Measurements from ENCODE around the gene GPRIN3.

GPRIN3 gene

GRCh38 chr4:89307446-89308160 lies at the start of gene GPRIN3:
TSS of gene GPRIN3 (minus strand) at chr4:89307800. CDS start at chr4:89250110, 57,690 bp downstream.
- DNase-seq, result peak; percentile 66 to 70

- no peak for DNase-seq
Measured at GRCh38 chr4:89357340-89357739, 49.7 kb upstream of the GPRIN3 start.

DNA sequence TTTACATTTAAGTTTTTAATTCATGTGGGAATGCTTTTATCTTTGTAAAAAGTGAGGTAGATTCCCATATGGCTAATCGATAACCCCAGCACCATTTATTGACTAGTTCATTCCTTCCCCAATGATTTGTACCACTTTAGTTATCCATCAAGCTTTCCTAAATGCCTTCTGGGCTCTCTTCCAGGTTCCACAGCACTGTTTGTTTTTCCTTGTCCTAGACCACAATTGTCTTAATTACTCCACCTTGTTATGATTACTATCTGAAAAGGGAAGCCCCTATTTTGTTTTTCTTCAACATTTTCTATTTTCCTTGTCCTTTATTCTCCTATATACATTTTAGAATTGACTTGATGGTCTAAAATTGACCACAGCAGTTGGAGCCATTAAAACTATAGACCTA lies 48.5 kb upstream of the GPRIN3 start:
- no peak for DNase-seq

GRCh38 chr4:89353514-89353913 lies 45.9 kb upstream of the GPRIN3 start:
- DNase-seq, result peak in 1 of 2 donors; percentile 17

GRCh38 chr4:89352541-89352940 lies 44.9 kb upstream of the GPRIN3 start:
- no peak for DNase-seq

DNA sequence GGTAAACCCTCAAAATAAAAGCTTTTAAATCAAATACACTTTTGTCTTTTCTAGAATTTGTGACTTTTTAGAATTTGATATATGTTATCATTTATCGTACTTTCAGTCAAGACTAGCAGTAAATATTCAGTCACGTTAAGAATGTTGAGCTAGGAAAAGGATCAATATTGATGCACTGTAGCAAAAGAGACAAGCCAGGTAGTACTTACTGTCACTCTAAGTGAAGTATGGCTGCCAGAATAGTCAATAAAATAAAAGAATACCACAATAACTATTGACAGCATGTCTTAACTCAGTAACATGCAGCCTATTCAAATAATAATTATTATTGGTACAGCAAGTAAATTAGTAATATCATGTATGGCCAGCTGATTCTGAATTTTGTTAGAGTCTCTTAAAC lies 43.6 kb upstream of the GPRIN3 start:
- no peak for DNase-seq

GRCh38 chr4:89347363-89348025 lies 39.9 kb upstream of the GPRIN3 start:
- no peak for DNase-seq

DNA sequence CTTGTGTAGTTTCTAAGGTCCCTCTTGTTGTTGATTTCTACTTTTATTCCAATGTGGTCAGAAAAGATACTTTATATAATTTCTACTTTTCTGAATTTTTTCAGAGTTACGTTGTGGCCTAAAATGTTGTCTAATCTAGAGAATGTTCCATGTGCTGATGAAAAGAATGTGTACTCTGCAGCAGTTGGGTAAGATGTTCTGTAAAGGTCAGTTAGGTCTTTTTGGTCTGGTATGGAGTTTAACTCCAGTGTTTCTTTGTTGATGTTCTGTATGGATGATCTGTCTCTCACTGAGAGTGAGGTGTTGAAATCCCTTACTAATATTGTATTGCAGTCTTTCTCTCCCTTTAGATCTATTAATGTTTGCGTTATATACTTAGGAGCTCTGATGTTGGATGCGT lies 37.0 kb upstream of the GPRIN3 start:
- no peak for DNase-seq

DNA sequence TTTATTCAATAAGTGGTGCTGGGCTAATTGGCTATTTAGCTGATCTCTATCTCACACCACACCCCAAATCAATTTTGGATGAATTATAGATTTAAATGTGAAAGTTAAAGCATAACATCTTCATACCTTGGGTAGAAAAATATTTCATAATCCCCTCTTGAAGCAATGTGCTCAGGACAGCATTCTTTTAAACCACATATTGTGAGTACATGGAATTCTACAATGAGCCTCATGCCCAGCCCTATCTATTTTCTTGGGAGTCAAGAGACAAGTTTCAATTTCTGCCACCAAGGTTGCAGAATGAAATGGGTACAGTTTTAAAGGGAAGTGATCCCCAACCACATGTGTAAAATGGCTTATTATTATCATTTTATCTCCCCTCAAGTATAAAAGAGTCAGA lies 30.6 kb upstream of the GPRIN3 start:
- no peak for DNase-seq

GRCh38 chr4:89337681-89338080 lies 30.1 kb upstream of the GPRIN3 start:
- DNase-seq, result no peak

GRCh38 chr4:89336818-89337420 lies 29.3 kb upstream of the GPRIN3 start:
- DNase-seq, result no peak

GRCh38 chr4:89334830-89335229 lies 27.2 kb upstream of the GPRIN3 start:
- no peak for DNase-seq

DNA sequence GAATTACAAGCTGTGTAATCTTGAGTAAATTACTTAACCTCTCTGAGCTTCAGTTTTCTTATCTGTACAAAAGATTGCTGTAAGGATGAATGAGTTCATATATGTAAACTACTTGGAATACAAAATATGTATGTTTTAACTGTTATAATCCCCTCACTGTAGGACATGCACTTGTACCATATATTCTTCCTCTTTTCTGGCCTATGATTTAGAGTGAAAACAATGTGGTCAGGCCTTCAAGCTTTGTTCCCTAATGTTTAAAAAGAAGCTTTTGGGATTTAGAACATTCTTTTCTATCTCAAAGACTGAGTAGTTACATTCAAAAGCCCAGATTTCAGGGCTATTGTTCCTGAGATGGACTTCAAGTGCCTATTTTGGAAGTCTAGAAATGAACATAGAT lies 26.7 kb upstream of the GPRIN3 start:
- DNase-seq, result no peak

DNA sequence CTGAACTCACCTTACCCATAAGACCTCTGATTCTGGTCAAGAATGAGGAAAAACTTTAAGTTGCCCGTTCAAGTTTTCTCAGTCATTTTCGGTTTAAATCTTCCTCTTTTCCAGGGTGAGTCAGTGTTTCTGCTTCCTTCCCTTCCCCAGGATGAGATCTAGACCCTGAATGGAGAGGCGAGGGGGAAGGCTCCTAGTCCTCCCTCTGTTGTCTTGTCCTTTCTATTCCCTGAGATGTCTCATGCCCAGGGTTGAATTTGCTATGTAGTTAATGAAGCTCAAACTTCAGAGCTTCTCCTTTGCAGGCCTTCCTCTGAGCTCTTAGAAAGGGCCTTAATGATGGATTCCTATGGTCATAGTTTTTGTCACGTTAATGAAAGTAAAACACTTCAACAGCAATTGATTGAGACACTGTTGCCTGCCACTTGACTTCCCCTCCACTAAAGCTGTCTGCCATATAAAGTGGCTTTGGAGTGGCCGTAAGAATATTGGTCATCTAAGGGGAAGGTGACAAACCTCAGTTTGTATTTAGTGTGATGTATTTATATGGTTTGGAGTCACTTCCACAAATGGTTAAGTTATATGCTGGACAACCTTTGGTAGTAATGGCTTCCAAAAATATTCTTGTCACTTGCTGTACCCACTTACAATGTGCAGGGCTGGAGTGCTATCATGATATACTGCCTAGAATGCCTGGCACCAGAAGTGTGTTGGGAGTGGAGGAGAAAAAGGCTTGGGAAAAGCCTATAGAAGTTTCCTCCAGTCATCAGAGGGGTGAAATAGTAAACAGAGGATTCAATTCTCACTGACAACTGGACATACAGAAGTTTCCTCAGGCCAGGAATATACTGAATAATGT lies 24.3 kb upstream of the GPRIN3 start:
- DNase-seq, result no peak

DNA sequence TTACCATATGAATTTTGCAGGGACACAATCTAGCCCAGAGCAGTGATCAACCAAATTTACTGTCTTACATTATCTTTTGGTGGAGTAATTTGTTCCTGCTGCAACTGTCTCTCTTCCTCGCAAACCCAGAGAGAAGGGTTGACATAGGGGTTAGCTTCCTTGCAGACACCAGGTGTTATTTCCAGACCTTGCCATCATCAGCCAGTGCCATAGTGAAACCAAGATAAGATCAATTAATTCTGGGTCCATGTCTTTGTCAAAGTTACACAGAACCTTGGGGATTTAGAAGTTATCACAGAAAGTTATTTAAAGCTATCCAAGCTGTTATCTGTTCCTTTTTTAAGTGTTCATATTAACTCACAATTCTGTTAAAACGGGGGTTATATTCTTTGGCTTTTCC lies 23.6 kb upstream of the GPRIN3 start:
- no peak for DNase-seq

GRCh38 chr4:89329280-89329679 lies 21.7 kb upstream of the GPRIN3 start:
- no peak for DNase-seq

- peak in 1 of 2 donors; percentile 66 for DNase-seq
Measured at GRCh38 chr4:89324671-89325070, 17.1 kb upstream of the GPRIN3 start.

DNA sequence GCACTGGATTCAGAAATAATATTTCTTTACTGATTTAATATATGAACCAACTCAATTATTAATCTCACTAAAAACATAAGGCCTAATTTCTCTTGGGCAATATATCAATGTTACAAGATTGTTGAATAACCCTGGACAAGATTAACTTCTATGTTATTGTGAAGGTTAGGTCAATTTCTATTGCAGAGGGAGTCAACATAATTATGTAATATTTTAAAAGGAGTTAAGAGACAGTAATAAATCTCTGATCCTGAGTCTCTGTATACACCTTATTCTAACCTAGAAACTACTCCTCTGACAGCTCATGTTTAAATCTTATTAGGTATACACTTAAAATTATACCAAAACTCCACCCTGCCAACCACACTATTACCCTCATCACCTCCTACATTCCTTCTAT lies 15.1 kb upstream of the GPRIN3 start:
- DNase-seq, result no peak

- no peak for DNase-seq
Measured at GRCh38 chr4:89319756-89320155, 12.2 kb upstream of the GPRIN3 start.

- peak; percentile 36 to 61 for DNase-seq
Measured at GRCh38 chr4:89316931-89317366, 9.3 kb upstream of the GPRIN3 start.

DNA sequence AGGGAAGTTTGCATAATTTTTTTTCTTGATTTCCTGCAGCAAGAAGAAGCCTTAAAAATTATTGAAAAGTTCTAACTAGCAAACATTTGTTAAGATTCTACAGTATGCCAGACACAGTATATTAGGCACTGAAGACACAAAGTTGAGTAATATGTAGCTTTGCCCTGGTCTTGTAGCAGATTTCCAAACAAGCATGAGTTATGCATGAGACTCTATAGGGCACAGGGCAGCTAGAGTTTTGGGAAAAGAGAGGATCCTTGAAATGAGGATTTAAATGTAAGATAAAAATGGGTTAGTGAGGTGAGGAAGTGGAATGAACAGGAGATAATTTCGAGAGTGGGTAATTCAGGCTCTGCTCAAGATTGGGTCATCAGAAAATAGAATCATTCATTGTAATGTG lies 8.6 kb upstream of the GPRIN3 start:
- DNase-seq, result no peak

GRCh38 chr4:89314291-89314690 lies 6.7 kb upstream of the GPRIN3 start:
- DNase-seq, result no peak

DNA sequence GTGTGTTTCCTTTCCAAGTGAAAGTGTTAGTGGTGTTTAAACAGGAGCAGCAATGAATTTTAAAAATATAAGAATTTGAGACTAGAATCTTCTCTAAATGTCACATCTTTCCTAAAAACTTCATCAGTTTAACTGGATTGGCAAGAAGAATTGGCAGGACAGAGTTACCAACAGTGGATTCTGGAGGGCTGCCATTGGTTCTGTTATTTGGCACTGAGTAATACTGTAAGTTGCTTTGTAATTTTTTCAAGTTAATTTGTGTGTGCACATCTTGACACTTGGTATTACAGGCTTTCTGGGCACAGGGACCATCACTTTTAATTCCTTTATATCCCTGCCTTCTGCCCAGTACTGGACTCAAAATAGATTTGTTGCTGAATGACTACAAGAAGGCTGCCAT lies 4.5 kb upstream of the GPRIN3 start:
- DNase-seq, result no peak
